GM18505 (cell line): ENCODE data around the gene TENM4.
"Not testable (repeated sequence)": the region's sequence is repeated elsewhere in the genome, so short reads cannot be mapped to it uniquely, and the experiment has no call there.

Source experiments
- ATAC-seq: cut with Tn5 transposase; IDR thresholded peaks from one replicate; pipeline ENCODE4 v1.9.1; 2021; ENCODE audit not compliant: unreplicated experiment
- POLR2A ChIP-seq: IDR thresholded peaks from 4 replicates; pipeline ENCODE4 v1.6.1; 2011; ENCODE audit warnings: borderline replicate concordance; ENCODE audit not compliant: insufficient read depth, insufficient read length; ENCODE audit errors: extremely low read depth

TENM4 gene

GRCh38 chr11:78910322-78910721 is 530.5 kb downstream of the TENM4 start:
- no peak for ATAC-seq

GRCh38 chr11:78909386-78909785 is 531.4 kb downstream of the TENM4 start:
- no peak for TF ChIP-seq POLR2A
- ATAC-seq = no peak

More at GRCh38 chr11:78910322-78910721, 530.5 kb downstream of the TENM4 start:
- TF ChIP-seq POLR2A = no peak

GRCh38 chr11:78907636-78908035 is 533.2 kb downstream of the TENM4 start:
- no peak for ATAC-seq
- no peak for TF ChIP-seq POLR2A

GRCh38 chr11:78906566-78906965 is 534.3 kb downstream of the TENM4 start:
- no peak for ATAC-seq

GRCh38 chr11:78905756-78906155 is 535.1 kb downstream of the TENM4 start:
- no peak for TF ChIP-seq POLR2A
- ATAC-seq = no peak

More at GRCh38 chr11:78906566-78906965, 534.3 kb downstream of the TENM4 start:
- TF ChIP-seq POLR2A = no peak

- ATAC-seq = no peak
- no peak for TF ChIP-seq POLR2A
These were observed 537.9 kb downstream of the TENM4 start for GRCh38 chr11:78902771-78903507.

GRCh38 chr11:78901831-78902230 is 539.0 kb downstream of the TENM4 start:
- TF ChIP-seq POLR2A = no peak
- no peak for ATAC-seq

GRCh38 chr11:78898266-78898775 is 542.5 kb downstream of the TENM4 start:
- ATAC-seq = no peak

GRCh38 chr11:78893996-78894395 is 546.8 kb downstream of the TENM4 start:
- TF ChIP-seq POLR2A = no peak
- no peak for ATAC-seq

More at GRCh38 chr11:78898266-78898775, 542.5 kb downstream of the TENM4 start:
- no peak for TF ChIP-seq POLR2A

GRCh38 chr11:78889698-78890097 is 551.1 kb downstream of the TENM4 start:
- no peak for ATAC-seq
- no peak for TF ChIP-seq POLR2A

- TF ChIP-seq POLR2A = no peak
These were observed 554.2 kb downstream of the TENM4 start for GRCh38 chr11:78886616-78887015.

GRCh38 chr11:78884761-78885160 is 556.1 kb downstream of the TENM4 start:
- no peak for ATAC-seq
- TF ChIP-seq POLR2A = no peak

More at GRCh38 chr11:78886616-78887015, 554.2 kb downstream of the TENM4 start:
- ATAC-seq = no peak

GRCh38 chr11:78883506-78883905 is 557.3 kb downstream of the TENM4 start:
- no peak for ATAC-seq
- TF ChIP-seq POLR2A = no peak

- ATAC-seq = not testable (repeated sequence)
These were observed 561.5 kb downstream of the TENM4 start for GRCh38 chr11:78879094-78879980.
